TTC549 (cell line): ENCODE data around the gene HIBADH.

Experiments
- FAIRE-seq: peaks from 2 replicates; lab custom pipeline; 2012; peaks lifted over from hg19 to GRCh38; lab: Jason Lieb, UNC

Gene HIBADH

DNA sequence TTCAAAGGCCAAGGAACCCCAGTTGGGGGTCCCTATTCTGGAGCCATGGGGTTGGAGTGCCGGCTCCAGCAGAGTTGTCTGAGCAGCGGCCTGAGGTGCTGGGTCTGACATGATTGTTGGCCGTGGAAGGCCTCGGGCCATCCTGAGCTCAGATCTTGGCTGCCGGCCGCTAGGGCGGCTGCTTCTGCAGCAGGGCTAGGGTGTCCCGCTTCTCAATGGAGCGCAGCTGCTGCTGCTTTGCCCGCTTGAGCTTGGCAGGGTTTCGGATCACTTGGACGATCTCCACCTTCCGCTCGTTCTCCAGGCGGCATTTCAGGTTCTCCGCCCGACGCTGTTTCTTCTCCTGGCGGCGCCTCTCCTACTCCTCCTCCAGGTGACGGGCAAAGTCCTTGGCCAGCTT lies 171.1 kb downstream of the HIBADH start:
- no peak for FAIRE-seq

- FAIRE-seq, result no peak
Observed at GRCh38 chr7:27487509-27487908, 175.2 kb downstream of the HIBADH start.

DNA sequence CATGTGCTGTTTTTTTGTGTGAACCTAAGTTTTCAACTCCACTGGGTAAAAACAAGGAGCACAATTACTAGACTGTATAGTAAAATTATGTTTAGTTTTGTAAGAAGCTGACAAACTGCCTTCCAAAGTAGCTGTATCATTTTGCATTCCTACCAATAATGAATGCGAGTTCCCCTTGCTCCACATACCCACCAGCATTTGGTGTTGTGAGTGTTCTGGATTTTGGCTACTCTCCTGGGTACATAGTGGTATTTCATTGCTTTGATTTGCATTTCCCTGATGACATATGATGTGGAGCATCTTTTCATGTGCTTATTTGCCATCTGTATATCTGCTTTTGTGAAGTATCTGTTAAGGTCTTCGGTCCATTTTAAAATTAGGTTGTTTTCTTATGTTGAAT lies 178.2 kb downstream of the HIBADH start:
- no peak for FAIRE-seq

DNA sequence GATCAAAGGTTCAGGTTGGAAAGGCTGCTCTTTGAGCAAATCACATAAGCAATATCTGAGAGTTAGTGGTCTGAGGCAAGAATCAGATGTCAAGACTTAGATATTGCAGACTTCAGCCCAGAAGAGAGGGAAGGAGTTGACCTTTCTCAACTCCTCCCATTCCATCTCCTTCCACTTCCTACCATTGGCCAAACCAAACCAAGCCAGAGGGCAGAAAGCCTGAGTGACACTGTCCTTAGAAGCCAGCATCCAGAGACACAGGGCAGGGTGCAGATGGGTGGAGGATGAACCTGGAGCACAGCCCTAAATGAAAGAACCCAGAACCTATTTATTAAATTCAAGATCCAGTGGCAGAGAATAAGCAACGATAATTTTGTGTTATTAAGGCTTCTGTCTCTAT lies 180.5 kb downstream of the HIBADH start:
- no peak for FAIRE-seq

- no peak for FAIRE-seq
Observed at GRCh38 chr7:27478556-27478955, 184.1 kb downstream of the HIBADH start.

GRCh38 chr7:27478084-27478483 lies 184.6 kb downstream of the HIBADH start:
- no peak for FAIRE-seq

GRCh38 chr7:27476493-27476892 lies 186.2 kb downstream of the HIBADH start:
- no peak for FAIRE-seq
